GM12878 (cell line): Measurements from ENCODE around the gene TLK2. TPM values are rescaled to one million over a fixed set of nuclear protein-coding genes. Genes with fewer than 3 reads are reported as not detected.
"Not testable (repeated sequence)": the region's sequence is repeated elsewhere in the genome, so short reads cannot be mapped to it uniquely, and the experiment has no call there.

Experiments
- ATAC-seq: fragments of 200-7000 bp; cut with Tn5 transposase; 3 replicates; pipeline ENCODE4 v1.9.1; 2020; ENCODE audit warnings: mild to moderate bottlenecking, moderate library complexity
- BruUV-seq: library from RNA; stranded (reverse); fragments of 400-500 nt; replicated peaks from 2 replicates; lab custom pipeline; 2021; lab: Mats Ljungman, UMichigan
- CTCF ChIA-PET: fragments of 300-600 bp; sonication (Branson Sonifier 250); formaldehyde crosslinking; extraction: SDS; loops from one replicate; lab custom pipeline; 2021; ENCODE audit warnings: inconsistent platforms; lab: Yijun Ruan, JAX
- POLR2A ChIA-PET: fragments of 350-600 bp; formaldehyde crosslinking; extraction: SDS; loops from one replicate; lab custom pipeline; 2021; ENCODE audit warnings: inconsistent platforms; lab: Charles Lee
- RAD21 ChIA-PET: fragments of 300-600 bp; sonication (Branson Sonifier 250); formaldehyde crosslinking; loops from one replicate; lab custom pipeline; 2023; ENCODE audit warnings: antibody characterized with exemption; ENCODE audit not compliant: unreplicated experiment; lab: Charles Lee
- SMC1A ChIA-PET: fragments of 300-600 bp; sonication (Branson Sonifier 250); formaldehyde crosslinking; loops from one replicate; lab custom pipeline; 2023; ENCODE audit not compliant: unreplicated experiment, uncharacterized antibody; lab: Charles Lee
- DNase-seq: peaks from one replicate; pipeline ENCODE4 v3.0.0-alpha.2; 2011; ENCODE audit warnings: low read depth, low spot score
- FAIRE-seq: peaks from 3 replicates; lab custom pipeline; 2011; peaks lifted over from hg19 to GRCh38; lab: Jason Lieb, UNC
- H2AFZ ChIP-seq: 2 replicates; pipeline ENCODE4 v1.6.0; 2011; ENCODE audit warnings: low read depth, low read length, control low read depth; ENCODE audit not compliant: control insufficient read depth
- H3K27ac ChIP-seq: 2 replicates; pipeline ENCODE4 v1.5.1; 2011; ENCODE audit warnings: control low read depth; ENCODE audit not compliant: control insufficient read depth, insufficient read depth
- H3K27me3 ChIP-seq, 2 experiments: replicated peaks in 1 of 2; 2 replicates each; pipeline versions ENCODE4 v1.6.0 to v1.6.1; 2011; ENCODE audit warnings: low read length in 1 of 2; ENCODE audit not compliant: control insufficient read depth in 2 of 2, insufficient read depth in 2 of 2
- H3K36me3 ChIP-seq, 2 experiments: 2 replicates each; pipeline ENCODE4 v1.5.1; 2011; ENCODE audit warnings: low read length in 1 of 2; ENCODE audit not compliant: control insufficient read depth in 2 of 2, insufficient read depth in 2 of 2
- H3K4me1 ChIP-seq: 2 replicates; pipeline ENCODE4 v1.6.1; 2011; ENCODE audit warnings: mild to moderate bottlenecking, low read length, moderate library complexity, mixed read lengths; ENCODE audit not compliant: control insufficient read depth, insufficient read depth
- H3K4me2 ChIP-seq: 2 replicates; pipeline ENCODE4 v1.6.0; 2011; ENCODE audit warnings: control low read depth; ENCODE audit not compliant: control insufficient read depth, insufficient read depth
- H3K4me3 ChIP-seq: fragments of 200-600 bp; sonication (generic); 2 replicates; pipeline ENCODE4 v1.5.1; 2016
- H3K79me2 ChIP-seq: 2 replicates; pipeline ENCODE4 v1.6.0; 2011; ENCODE audit warnings: low read length; ENCODE audit not compliant: control insufficient read depth, insufficient read depth
- H3K9ac ChIP-seq: 2 replicates; pipeline ENCODE4 v1.8.0; 2011; ENCODE audit warnings: low read length, control low read depth, mixed read lengths; ENCODE audit not compliant: control insufficient read depth, insufficient read depth
- H3K9me3 ChIP-seq: replicated peaks from 3 replicates; pipeline ENCODE4 v1.5.1; 2011; ENCODE audit warnings: mild to moderate bottlenecking, low read length; ENCODE audit not compliant: control insufficient read depth, insufficient read depth
- H4K20me1 ChIP-seq: 2 replicates; pipeline ENCODE4 v1.6.0; 2011; ENCODE audit not compliant: control insufficient read depth, insufficient read depth
- ATF2 ChIP-seq: IDR thresholded peaks from 2 replicates; pipeline ENCODE4 v1.6.1; 2012; ENCODE audit warnings: low read length, inconsistent platforms
- BHLHE40 ChIP-seq, 2 experiments: fragments of 450-650 bp in 1 of 2; IDR thresholded peaks; 2 replicates each; pipeline ENCODE4 v1.6.1; 2011 to 2017; ENCODE audit warnings: low read depth in 2 of 2, borderline replicate concordance in 1 of 2, improper control_type of control experiment in 1 of 2, low read length in 1 of 2, mild to moderate bottlenecking in 1 of 2
- CREB1 ChIP-seq: IDR thresholded peaks from 2 replicates; pipeline ENCODE4 v1.6.1; 2012; ENCODE audit warnings: low read depth, mild to moderate bottlenecking, inconsistent platforms
- CREM ChIP-seq: IDR thresholded peaks from 2 replicates; pipeline ENCODE4 v1.6.1; 2014; ENCODE audit warnings: antibody characterized with exemption, low read depth
- EED ChIP-seq: sonication (generic); IDR thresholded peaks from 2 replicates; pipeline ENCODE4 v1.6.1; 2016; ENCODE audit warnings: antibody characterized with exemption, low read depth
- IKZF2 ChIP-seq, 2 experiments: fragments of 450-650 bp; IDR thresholded peaks; 2 replicates each; pipeline ENCODE4 v1.6.1; 2017; ENCODE audit warnings: mild to moderate bottlenecking in 2 of 2, moderate library complexity in 2 of 2
- MEF2A ChIP-seq: IDR thresholded peaks from 2 replicates; pipeline ENCODE4 v1.6.1; 2011; ENCODE audit warnings: low read depth, mild to moderate bottlenecking, low read length, moderate library complexity; ENCODE audit not compliant: insufficient read depth
- MEF2B ChIP-seq: fragments of 450-650 bp; IDR thresholded peaks from 2 replicates; pipeline ENCODE4 v1.6.1; 2018; ENCODE audit warnings: mild to moderate bottlenecking, moderate library complexity; ENCODE audit not compliant: partially characterized antibody, poor library complexity, severe bottlenecking
- NBN ChIP-seq: fragments of 450-650 bp; IDR thresholded peaks from 2 replicates; pipeline ENCODE4 v1.6.1; 2016
- NFIC ChIP-seq: IDR thresholded peaks from 2 replicates; pipeline ENCODE4 v1.6.1; 2012; ENCODE audit warnings: low read depth, mild to moderate bottlenecking, inconsistent platforms, low read length, moderate library complexity
- RUNX3 ChIP-seq: IDR thresholded peaks from 2 replicates; pipeline ENCODE4 v1.6.1; 2012; ENCODE audit warnings: low read length, inconsistent platforms
- TCF12 ChIP-seq: IDR thresholded peaks from 2 replicates; pipeline ENCODE4 v1.6.1; 2011; ENCODE audit warnings: low read depth, mild to moderate bottlenecking, low read length
- ZNF24 ChIP-seq: fragments of 450-650 bp; IDR thresholded peaks from 2 replicates; pipeline ENCODE4 v1.6.1; 2017; ENCODE audit warnings: antibody characterized with exemption, mild to moderate bottlenecking
- WGBS: methylation state at CpG from one replicate; pipeline ENCODE4 v1.1.6; 2016; ENCODE audit warnings: low lambda C conversion rate; ENCODE audit not compliant: insufficient replicate concordance, insufficient coverage; ENCODE audit errors: missing lambda C conversion rate; 5-methylcytosine and 5-hydroxymethylcytosine counted together
- in situ Hi-C: fragments of 300-500 bp; cut with MboI; formaldehyde crosslinking; loops from 9 replicates; pipeline ENCODE4 v1.14.3; 2018; ENCODE audit warnings: mixed read lengths
- intact Hi-C: fragments of 100-400 bp; cut with micrococcal nuclease; formaldehyde crosslinking; loops from one replicate; pipeline ENCODE4 v1.14.2; 2022; ENCODE audit not compliant: unreplicated experiment
- polyA plus RNA-seq, 11 experiments: library from polyadenylated mRNA; depleted of rRNA in 4 of 11; unstranded in 6 of 11; stranded (reverse) in 5 of 11; fragments of >200 nt; fragmentation: Nextera tagmentation in 4 of 11; fragmentation: Illumina TruSeq in 1 of 11; extraction: Ambion mirVana in 4 of 11; extraction: Trizol in 1 of 11; gene quantifications; 1 replicate in 1 of 11; 2 replicates in 10 of 11; pipeline versions ENCODE4 v1.2.1 to v1.2.3, GENCODE V29; 2011 to 2016; ENCODE audit warnings: inconsistent platforms in 2 of 11, missing spikeins in 2 of 11, low read depth in 1 of 11
- total RNA-seq, 4 experiments: library from RNA; depleted of rRNA in 3 of 4; stranded (reverse); fragments of >200 nt in 3 of 4; fragmentation: Illumina TruSeq in 1 of 4; extraction: Trizol in 1 of 4; gene quantifications; 2 replicates each; pipeline versions ENCODE4 v1.2.1 to v1.2.3, GENCODE V29; 2013 to 2021
- TF ChIP-seq, protein P1 (sequence below): fragments of 450-650 bp; IDR thresholded peaks from 2 replicates; pipeline ENCODE4 v1.6.1; 2017; ENCODE audit warnings: mild to moderate bottlenecking, low read depth, inconsistent platforms; ENCODE audit not compliant: poor library complexity, severe bottlenecking

Gene TLK2
- total and polyA plus RNA-seq, 10 of the 15 experiments (the other 5 are each of a cell fraction or from before 2014, with no cell fraction given), result 12.1 to 51.2 (median 27.5) TPM

GRCh38 chr17:62454111-62454510 is 24.5 kb upstream of the TLK2 start:
- peak; percentile 38; the same call in 1 of the 2 replicates for TF ChIP-seq CREB1
- 0 out of 2 replicates have a peak, but pooled peaks have one; percentile 14 for TF ChIP-seq TCF12
- TF ChIP-seq EED, result peak; percentile 61
- 0 out of 2 replicates have a peak, but pooled peaks have one; percentile 24 for TF ChIP-seq ZNF24
- peak in 1 of 2 experiments; percentile 30; a peak in 1 of 4 replicates for TF ChIP-seq IKZF2 (IDR thresholded peaks at IDR 0.05)
- peak; percentile 40; the same call in 1 of the 2 replicates for TF ChIP-seq NFIC
- peak; percentile 69; the same call in 1 of the 2 replicates for TF ChIP-seq MEF2A
- TF ChIP-seq RUNX3, result peak; percentile 74
- TF ChIP-seq, protein P1, sequence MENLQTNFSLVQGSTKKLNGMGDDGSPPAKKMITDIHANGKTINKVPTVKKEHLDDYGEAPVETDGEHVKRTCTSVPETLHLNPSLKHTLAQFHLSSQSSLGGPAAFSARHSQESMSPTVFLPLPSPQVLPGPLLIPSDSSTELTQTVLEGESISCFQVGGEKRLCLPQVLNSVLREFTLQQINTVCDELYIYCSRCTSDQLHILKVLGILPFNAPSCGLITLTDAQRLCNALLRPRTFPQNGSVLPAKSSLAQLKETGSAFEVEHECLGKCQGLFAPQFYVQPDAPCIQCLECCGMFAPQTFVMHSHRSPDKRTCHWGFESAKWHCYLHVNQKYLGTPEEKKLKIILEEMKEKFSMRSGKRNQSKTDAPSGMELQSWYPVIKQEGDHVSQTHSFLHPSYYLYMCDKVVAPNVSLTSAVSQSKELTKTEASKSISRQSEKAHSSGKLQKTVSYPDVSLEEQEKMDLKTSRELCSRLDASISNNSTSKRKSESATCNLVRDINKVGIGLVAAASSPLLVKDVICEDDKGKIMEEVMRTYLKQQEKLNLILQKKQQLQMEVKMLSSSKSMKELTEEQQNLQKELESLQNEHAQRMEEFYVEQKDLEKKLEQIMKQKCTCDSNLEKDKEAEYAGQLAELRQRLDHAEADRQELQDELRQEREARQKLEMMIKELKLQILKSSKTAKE, result peak; percentile 17
- TF ChIP-seq CREM, result 0 out of 2 replicates have a peak, but pooled peaks have one; percentile 21
- peak; percentile 60 for TF ChIP-seq MEF2B
- TF ChIP-seq NBN, result 0 out of 2 replicates have a peak, but pooled peaks have one; percentile 39
- peak; percentile 14; the same call in 1 of the 2 replicates for TF ChIP-seq ATF2
- 0 out of 4 replicates have a peak, but pooled peaks of 1 of the 2 experiments have one; percentile 3 for TF ChIP-seq BHLHE40 (IDR thresholded peaks at IDR 0.05; ENCODE audit: borderline replicate concordance in 1 of 2, low read depth in 2 of 2, low read length in 1 of 2)
- H3K27me3 ChIP-seq, in situ Hi-C loops, H3K79me2 ChIP-seq, H4K20me1 ChIP-seq, POLR2A ChIA-PET, BruUV-seq, H2AFZ ChIP-seq, H3K36me3 ChIP-seq, intact Hi-C loops, H3K9me3 ChIP-seq: not testable (repeated sequence)
- SMC1A ChIA-PET, result interaction anchor here (1.2 to 1.3 kb wide), 2 partner anchors 32 to 53 kb away, joined by 3 read pairs; no protein-coding TSS in a partner anchor
- peak overlapping the region; percentile 60; the same call in 1 of the 2 replicates for H3K4me3 ChIP-seq
- H3K4me2 ChIP-seq, result peak overlapping the region; percentile 83
- H3K4me1 ChIP-seq, result peaks cover 44% of the 10 kb centered on the region
- H3K9ac ChIP-seq, result peak overlapping the region; percentile 40
- WGBS, result 0% methylated on average over 3 of the region's 3 CpGs
- CTCF ChIA-PET, result interaction anchor here (0.6 to 1.7 kb wide), 2 partner anchors 32 to 590 kb away, joined by 4 to 5 read pairs; no protein-coding TSS in a partner anchor
- FAIRE-seq, result peak; percentile 75
- H3K27ac ChIP-seq, result peak overlapping the region; percentile 89
- peak; percentile 71 for DNase-seq
- peak; percentile 67 for ATAC-seq
- RAD21 ChIA-PET, result interaction anchor here (0.6 to 1.3 kb wide), 2 partner anchors 28 to 32 kb away, joined by 3 to 4 read pairs; no protein-coding TSS in a partner anchor
